GM12878 (cell line): Measurements from ENCODE around the gene CTSC. TPM values are rescaled to one million over a fixed set of nuclear protein-coding genes. Genes with fewer than 3 reads are reported as not detected.

ENCODE experiments used
- ASH2L ChIP-seq: fragments of 300-600, 200-600 bp; sonication (generic); IDR thresholded peaks from 2 replicates; pipeline ENCODE4 v1.6.1; 2017; ENCODE audit warnings: low read depth, mild to moderate bottlenecking, borderline replicate concordance
- ATF2 ChIP-seq: IDR thresholded peaks from 2 replicates; pipeline ENCODE4 v1.6.1; 2012; ENCODE audit warnings: low read length, inconsistent platforms
- CBFB ChIP-seq: IDR thresholded peaks from 2 replicates; pipeline ENCODE4 v1.6.1; 2016; ENCODE audit warnings: antibody characterized with exemption, low read depth
- CBX5 ChIP-seq: sonication (generic); IDR thresholded peaks from 2 replicates; pipeline ENCODE4 v1.6.1; 2016; ENCODE audit warnings: low read depth, moderate library complexity, mild to moderate bottlenecking, inconsistent platforms
- CEBPZ ChIP-seq: fragments of 150-350 bp; IDR thresholded peaks from 2 replicates; pipeline ENCODE4 v1.6.1; 2016; ENCODE audit warnings: low read depth, low read length
- CHD2 ChIP-seq: IDR thresholded peaks from 2 replicates; pipeline ENCODE4 v1.6.1; 2011; ENCODE audit warnings: low read depth, low read length, improper control_type of control experiment, borderline replicate concordance
- DPF2 ChIP-seq: fragments of 450-650 bp; IDR thresholded peaks from 2 replicates; pipeline ENCODE4 v1.6.1; 2017; ENCODE audit warnings: mild to moderate bottlenecking
- FOXK2 ChIP-seq: fragments of 450-650 bp; IDR thresholded peaks from 2 replicates; pipeline ENCODE4 v1.6.1; 2017; ENCODE audit warnings: mild to moderate bottlenecking, moderate library complexity
- HCFC1 ChIP-seq: fragments of 150-350 bp; IDR thresholded peaks from 2 replicates; pipeline ENCODE4 v1.6.1; 2014; ENCODE audit warnings: low read length
- KDM1A ChIP-seq: fragments of 200-600 bp; sonication (generic); IDR thresholded peaks from 2 replicates; pipeline ENCODE4 v1.6.1; 2016; ENCODE audit warnings: borderline replicate concordance
- MEF2A ChIP-seq: IDR thresholded peaks from 2 replicates; pipeline ENCODE4 v1.6.1; 2011; ENCODE audit warnings: low read depth, mild to moderate bottlenecking, low read length, moderate library complexity; ENCODE audit not compliant: insufficient read depth
- MTA2 ChIP-seq: fragments of 450-650 bp; IDR thresholded peaks from 2 replicates; pipeline ENCODE4 v1.6.1; 2016; ENCODE audit warnings: low read depth, mild to moderate bottlenecking, moderate library complexity
- MXI1 ChIP-seq: fragments of 150-350 bp; IDR thresholded peaks from 2 replicates; pipeline ENCODE4 v1.6.1; 2011; ENCODE audit warnings: low read depth, mild to moderate bottlenecking, inconsistent platforms, low read length, improper control_type of control experiment
- NBN ChIP-seq: fragments of 450-650 bp; IDR thresholded peaks from 2 replicates; pipeline ENCODE4 v1.6.1; 2016
- NFXL1 ChIP-seq: fragments of 450-650 bp; IDR thresholded peaks from 2 replicates; pipeline ENCODE4 v1.6.1; 2017; ENCODE audit warnings: antibody characterized with exemption, mild to moderate bottlenecking, borderline replicate concordance
- NR2C2 ChIP-seq: IDR thresholded peaks from 2 replicates; pipeline ENCODE4 v1.6.1; 2011; ENCODE audit warnings: borderline replicate concordance, low read depth; ENCODE audit not compliant: control insufficient read depth, insufficient read length
- NR2F1 ChIP-seq: fragments of 450-650 bp; conservative IDR thresholded peaks from 2 replicates; pipeline ENCODE4 v1.6.1; 2017; ENCODE audit warnings: mild to moderate bottlenecking
- NRF1 ChIP-seq: conservative IDR thresholded peaks from 2 replicates; pipeline ENCODE4 v1.6.1; 2011; ENCODE audit warnings: mild to moderate bottlenecking, low read depth, low read length, improper control_type of control experiment
- POU2F2 ChIP-seq: IDR thresholded peaks from 3 replicates; pipeline ENCODE4 v1.6.1; 2011; ENCODE audit warnings: low read depth, mild to moderate bottlenecking, low read length, borderline replicate concordance
- RB1 ChIP-seq: fragments of 450-650 bp; formaldehyde crosslinking; IDR thresholded peaks from 2 replicates; pipeline ENCODE4 v1.6.1; 2017; ENCODE audit warnings: mild to moderate bottlenecking, borderline replicate concordance
- RELB ChIP-seq: fragments of 450-650 bp; IDR thresholded peaks from 2 replicates; pipeline ENCODE4 v1.6.1; 2017; ENCODE audit warnings: low read depth, mild to moderate bottlenecking, moderate library complexity
- RFX5 ChIP-seq: IDR thresholded peaks from 2 replicates; pipeline ENCODE4 v1.6.1; 2011; ENCODE audit warnings: low read depth, low read length, improper control_type of control experiment
- SIN3A ChIP-seq: IDR thresholded peaks from 2 replicates; pipeline ENCODE4 v1.6.1; 2012; ENCODE audit warnings: low read depth, low read length, improper control_type of control experiment
- SMAD1 ChIP-seq: fragments of 450-650 bp; IDR thresholded peaks from 2 replicates; pipeline ENCODE4 v1.6.1; 2018; ENCODE audit warnings: mild to moderate bottlenecking, low read depth; ENCODE audit not compliant: partially characterized antibody
- SREBF2 ChIP-seq: IDR thresholded peaks from 2 replicates; pipeline ENCODE4 v1.6.1; 2012; ENCODE audit warnings: mild to moderate bottlenecking, low read length
- SRF ChIP-seq, 2 experiments: IDR thresholded peaks; 2 replicates each; pipeline ENCODE4 v1.6.1; 2011; ENCODE audit warnings: low read depth in 2 of 2, low read length in 2 of 2, mild to moderate bottlenecking in 1 of 2, moderate library complexity in 1 of 2
- TAF1 ChIP-seq: IDR thresholded peaks from 2 replicates; pipeline ENCODE4 v1.6.1; 2011; ENCODE audit warnings: mild to moderate bottlenecking, low read depth, low read length, borderline replicate concordance
- YBX1 ChIP-seq: fragments of 450-650 bp; IDR thresholded peaks from 2 replicates; pipeline ENCODE4 v1.6.1; 2016; ENCODE audit warnings: antibody characterized with exemption
- polyA plus RNA-seq, 11 experiments: library from polyadenylated mRNA; depleted of rRNA in 4 of 11; unstranded in 6 of 11; stranded (reverse) in 5 of 11; fragments of >200 nt; fragmentation: Nextera tagmentation in 4 of 11; fragmentation: Illumina TruSeq in 1 of 11; extraction: Ambion mirVana in 4 of 11; extraction: Trizol in 1 of 11; gene quantifications; 1 replicate in 1 of 11; 2 replicates in 10 of 11; pipeline versions ENCODE4 v1.2.1 to v1.2.3, GENCODE V29; 2011 to 2016; ENCODE audit warnings: inconsistent platforms in 2 of 11, missing spikeins in 2 of 11, low read depth in 1 of 11
- total RNA-seq, 4 experiments: library from RNA; depleted of rRNA in 3 of 4; stranded (reverse); fragments of >200 nt in 3 of 4; fragmentation: Illumina TruSeq in 1 of 4; extraction: Trizol in 1 of 4; gene quantifications; 2 replicates each; pipeline versions ENCODE4 v1.2.1 to v1.2.3, GENCODE V29; 2013 to 2021

The CTSC gene
- total and polyA plus RNA-seq, 10 of the 15 experiments (the other 5 are each of a cell fraction or from before 2014, with no cell fraction given), result 289 to 1,123 (median 430) TPM

DNA sequence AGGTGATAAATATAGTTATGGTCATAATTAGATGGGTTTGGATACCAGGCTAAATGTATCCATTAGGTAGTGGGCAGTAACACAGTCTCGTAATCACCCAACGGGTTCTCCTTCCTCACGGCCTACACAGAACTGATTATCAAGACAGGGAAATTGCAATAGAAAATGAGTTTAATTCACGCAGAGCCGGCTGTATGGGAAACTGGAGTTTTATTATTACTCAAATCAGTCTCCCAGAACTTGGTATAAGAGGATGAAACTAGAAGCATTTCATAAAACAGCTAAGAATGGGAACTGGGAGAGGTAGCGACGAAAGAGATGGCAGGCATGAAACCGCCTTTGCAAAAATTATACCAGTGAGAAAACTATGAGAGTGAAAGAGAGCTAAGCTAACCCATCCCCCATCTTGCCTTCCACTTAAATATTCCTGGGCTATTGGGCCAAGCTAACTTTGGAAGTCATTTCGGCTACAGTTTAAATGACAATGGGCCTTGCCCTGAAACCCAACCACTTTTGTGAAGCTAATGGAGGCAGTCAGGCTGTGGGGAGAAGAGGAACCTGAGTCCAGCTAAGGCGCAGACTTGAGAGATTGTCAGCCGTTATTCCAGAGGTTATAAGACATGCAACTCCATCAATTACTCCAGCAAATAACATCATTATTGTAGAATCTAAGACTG is 29.6 kb downstream of the CTSC start (continued):
- TF ChIP-seq RELB, result peak; percentile 86
- TF ChIP-seq CHD2, result 0 out of 2 replicates have a peak, but pooled peaks have one; percentile 33
- no peak for TF ChIP-seq RB1
- no peak for TF ChIP-seq NR2C2
- TF ChIP-seq HCFC1, result no peak
- TF ChIP-seq CEBPZ, result no peak
- TF ChIP-seq TAF1, result no peak
- TF ChIP-seq ATF2, result peak; percentile 97
- TF ChIP-seq MEF2A, result peak; percentile 53; the same call in 1 of the 2 replicates
- no peak for TF ChIP-seq NRF1
- TF ChIP-seq YBX1, result no peak
- TF ChIP-seq SIN3A, result no peak
- 0 out of 4 replicates have a peak, but pooled peaks of 1 of the 2 experiments have one; percentile 37 for TF ChIP-seq SRF (IDR thresholded peaks at IDR 0.05; ENCODE audit: low read depth in 2 of 2, low read length in 2 of 2)
- peak; percentile 87 for TF ChIP-seq MTA2
- TF ChIP-seq SMAD1, result peak; percentile 58
- TF ChIP-seq CBX5, result peak; percentile 56; the same call in 1 of the 2 replicates
- no peak for TF ChIP-seq MXI1
- no peak for TF ChIP-seq FOXK2
- TF ChIP-seq NFXL1, result no peak
- no peak for TF ChIP-seq SREBF2
- 0 out of 2 replicates have a peak, but pooled peaks have one; percentile 65 for TF ChIP-seq NBN
- no peak for TF ChIP-seq ASH2L
- peak; percentile 80 for TF ChIP-seq DPF2
- TF ChIP-seq NR2F1, result no peak
- no peak; the same call in 2 of the 3 replicates for TF ChIP-seq POU2F2
- no peak for TF ChIP-seq RFX5
- no peak for TF ChIP-seq CBFB
- TF ChIP-seq KDM1A, result no peak
